OCI-LY7 (cell line): Measurements from ENCODE around the gene DOP1A. TPM values are rescaled to one million over a fixed set of nuclear protein-coding genes. Genes with fewer than 3 reads are reported as not detected.

Source experiments
- BruUV-seq: library from RNA; stranded (reverse); fragments of 400-500 nt; replicated peaks from 2 replicates; lab custom pipeline; 2021; lab: Mats Ljungman, UMichigan
- CTCF ChIA-PET: fragments of 300-600 bp; sonication (Branson Sonifier 250); formaldehyde crosslinking; loops from one replicate; lab custom pipeline; 2022; ENCODE audit warnings: antibody characterized with exemption; ENCODE audit not compliant: unreplicated experiment; lab: Charles Lee
- POLR2A ChIA-PET: fragments of 300-600 bp; sonication (Branson Sonifier 250); formaldehyde crosslinking; loops from one replicate; lab custom pipeline; 2022; ENCODE audit warnings: antibody characterized with exemption; lab: Charles Lee
- DNase-seq: peaks from one replicate; pipeline ENCODE4 v3.0.0-alpha.2; 2015; ENCODE audit warnings: low spot score
- H2AFZ ChIP-seq: fragments of 200-600 bp; sonication (generic), shearing (Covaris generic); 2 replicates; pipeline ENCODE4 v1.6.1; 2014; ENCODE audit warnings: mild to moderate bottlenecking, antibody characterized with exemption, low read length, moderate library complexity
- H3K27ac ChIP-seq: fragments of 200-600 bp; sonication (generic); 2 replicates; pipeline ENCODE4 v1.5.1; 2014; ENCODE audit warnings: mixed run types, low read depth, mild to moderate bottlenecking, moderate library complexity, low read length, inconsistent platforms; ENCODE audit not compliant: poor library complexity, severe bottlenecking
- H3K36me3 ChIP-seq: fragments of 200-600 bp; sonication (generic); 2 replicates; pipeline ENCODE4 v1.6.1; 2014; ENCODE audit warnings: mild to moderate bottlenecking, antibody characterized with exemption, low read length, moderate library complexity, mixed read lengths; ENCODE audit not compliant: insufficient read depth
- H3K4me1 ChIP-seq: fragments of 200-600 bp; sonication (generic); 2 replicates; pipeline ENCODE4 v1.5.1; 2014; ENCODE audit warnings: mild to moderate bottlenecking, low read length; ENCODE audit not compliant: insufficient read depth, poor library complexity, severe bottlenecking
- H3K4me2 ChIP-seq: fragments of 200-600 bp; sonication (generic); 2 replicates; pipeline ENCODE4 v1.6.1; 2014; ENCODE audit warnings: mild to moderate bottlenecking, low read length
- H3K4me3 ChIP-seq: fragments of 200-600 bp; sonication (generic); 2 replicates; pipeline ENCODE4 v1.5.1; 2014; ENCODE audit warnings: mild to moderate bottlenecking, low read depth, low read length; ENCODE audit not compliant: poor library complexity, severe bottlenecking
- H3K79me2 ChIP-seq: fragments of 200-600 bp; sonication (generic); 2 replicates; pipeline ENCODE4 v1.6.1; 2016; ENCODE audit warnings: low read depth, mild to moderate bottlenecking, low read length, moderate library complexity, mixed read lengths; ENCODE audit not compliant: insufficient read depth
- H3K9me2 ChIP-seq: fragments of 200-600 bp; sonication (generic); 2 replicates; pipeline ENCODE4 v1.6.1; 2016; ENCODE audit warnings: mild to moderate bottlenecking, low read length, mixed read lengths; ENCODE audit not compliant: insufficient read depth
- H3K9me3 ChIP-seq: fragments of 200-600 bp; sonication (generic); 2 replicates; pipeline ENCODE4 v1.6.1; 2014; ENCODE audit warnings: mild to moderate bottlenecking, mixed run types, low read length, mixed read lengths
- H4K20me1 ChIP-seq: fragments of 200-600 bp; sonication (generic); 2 replicates; pipeline ENCODE4 v1.6.1; 2014; ENCODE audit warnings: mild to moderate bottlenecking, antibody characterized with exemption, low read length, moderate library complexity, mixed read lengths; ENCODE audit not compliant: insufficient read depth
- CTCF ChIP-seq: fragments of 200-600 bp; sonication (generic); conservative IDR thresholded peaks from 2 replicates; pipeline ENCODE4 v1.5.1; 2014; ENCODE audit warnings: mild to moderate bottlenecking, antibody characterized with exemption, low read length, moderate library complexity, mixed read lengths
- EZH2phosphoT487 ChIP-seq: fragments of 200-600 bp; sonication (generic); IDR thresholded peaks from 2 replicates; pipeline ENCODE4 v1.6.1; 2018; ENCODE audit warnings: low read depth, borderline replicate concordance, mild to moderate bottlenecking, mixed run types, antibody characterized with exemption, low read length, moderate library complexity, mixed read lengths
- intact Hi-C: fragments of 100-400 bp; cut with micrococcal nuclease; formaldehyde crosslinking; loops from one replicate; pipeline ENCODE4 v1.10.0; 2022; ENCODE audit not compliant: unreplicated experiment
- total RNA-seq, 2 experiments: library from RNA; depleted of rRNA in 1 of 2; stranded (reverse); fragments of >200 nt in 1 of 2; shearing (Covaris generic) in 1 of 2; gene quantifications; 2 replicates each; pipeline ENCODE4 v1.2.3, GENCODE V29; 2014 to 2022

Gene DOP1A
- total RNA-seq, 2 experiments from 2014 or later = 25.2 to 25.6 TPM

- no peak overlapping the region for H3K4me2 ChIP-seq
- H2AFZ ChIP-seq = no peak overlapping the region
- ChIA-PET CTCF (no interaction called here), POLR2A (no interaction called here)
- intact Hi-C loops = no loop called here
- H3K79me2 ChIP-seq = no peaks in the 10 kb centered on the region
- H3K4me3 ChIP-seq = no peak overlapping the region
- no TSS peak for BruUV-seq
- no peaks in the 10 kb centered on the region for H3K9me3 ChIP-seq
- H3K9me2 ChIP-seq = no peaks in the 10 kb centered on the region
- H3K4me1 ChIP-seq = no peaks in the 10 kb centered on the region
- peaks cover 47% of the 10 kb centered on the region; the same call in 1 of the 2 replicates for H3K36me3 ChIP-seq
- no peak overlapping the region for H3K27ac ChIP-seq
- TF ChIP-seq EZH2phosphoT487 (no peak), CTCF (no peak)
- DNase-seq = no peak
- no peaks in the 10 kb centered on the region for H4K20me1 ChIP-seq
Observed at GRCh38 chr6:83051377-83052172, 15.9 kb upstream of the DOP1A start.

GRCh38 chr6:83053678-83054077 lies 13.8 kb upstream of the DOP1A start:
- Histone ChIP-seq H3K9me3 (no peaks in the 10 kb centered on the region), H3K4me3 (no peak overlapping the region), H3K9me2 (no peaks in the 10 kb centered on the region), H3K4me1 (peaks cover 7% of the 10 kb centered on the region), H3K27ac (no peak overlapping the region), H3K36me3 (peaks cover 61% of the 10 kb centered on the region; the same call in 1 of the 2 replicates), H3K4me2 (no peak overlapping the region), H3K79me2 (no peaks in the 10 kb centered on the region), H2AFZ (no peak overlapping the region), H4K20me1 (no peaks in the 10 kb centered on the region; the same call in 1 of the 2 replicates)
- intact Hi-C loops = no loop called here
- TF ChIP-seq EZH2phosphoT487 (no peak), CTCF (no peak)
- DNase-seq = no peak
- no TSS peak for BruUV-seq
- POLR2A ChIA-PET = interaction anchor here (0.5 to 0.8 kb wide), 3 partner anchors 12 to 792 kb away, joined by 3 to 5 read pairs (median 3); partner anchors contain the start of gene UBE3D
- CTCF ChIA-PET = no interaction called here
